Activated CD8-positive, alpha-beta memory T cell treated with anti-CD3 and anti-CD28 coated beads for 1 hour (primary cell): Measurements from ENCODE around the gene NDUFAF3.

Experiments
- DNase-seq, 2 donors: peaks; one replicate each; pipeline ENCODE4 v3.0.0-alpha.2; 2020; ENCODE audit warnings: low read depth in 1 of 2; ENCODE audit errors: extremely low read depth in 1 of 2

The NDUFAF3 gene

GRCh38 chr3:49053543-49053942, 31.6 kb downstream of the NDUFAF3 start:
- DNase-seq: no peak

- no peak for DNase-seq
Measured at GRCh38 chr3:49054344-49054862, 32.5 kb downstream of the NDUFAF3 start.

GRCh38 chr3:49057268-49057667, 35.3 kb downstream of the NDUFAF3 start:
- no peak for DNase-seq

GRCh38 chr3:49058011-49058410, 36.1 kb downstream of the NDUFAF3 start:
- DNase-seq: no peak
